ENCODE measurements around the gene ATG16L1. TPM values are rescaled to one million over a fixed set of nuclear protein-coding genes. Genes with fewer than 3 reads are reported as not detected.

ATG16L1 gene
- polyA plus RNA-seq, 3 donors, result 3.3 to 22.9 (median 4.3) TPM

DNA sequence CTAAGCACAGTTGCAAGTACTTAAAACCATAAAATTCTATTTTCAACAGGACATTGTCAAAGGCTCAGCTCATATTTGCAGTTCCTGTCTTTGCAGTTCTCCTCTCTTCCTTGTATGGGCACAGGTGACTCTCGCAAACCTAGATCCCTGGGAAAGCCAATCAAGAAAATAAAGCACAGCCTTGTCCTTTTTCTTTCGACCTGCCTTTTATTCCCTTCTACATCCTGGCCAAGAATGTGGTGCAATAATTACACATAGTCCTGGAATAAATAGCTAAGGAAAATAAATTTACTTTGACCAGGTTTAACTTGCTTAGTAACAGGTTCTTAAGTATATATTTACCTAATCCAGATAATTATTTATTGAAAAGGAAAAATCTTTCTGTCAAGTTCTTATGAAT is 20.2 kb downstream of the ATG16L1 start:
- H3K4me3 Mint-ChIP-seq, result no peak overlapping the region
- H3K27ac Mint-ChIP-seq, result peak overlapping the region in 1 of 7 donors; percentile 2
- Histone ChIP-seq H2AFZ (ENCODE audit: insufficient read depth, low read depth, low read length, poor library complexity, severe bottlenecking) (no peak overlapping the region), H3K79me2 (ENCODE audit: insufficient read depth, low read length) (no peaks in the 10 kb centered on the region), H3K27ac (ENCODE audit: low read depth in 1 of 2, low read length in 2 of 2) (no peak overlapping the region), H3K4me1 (ENCODE audit: control insufficient read depth in 1 of 2, insufficient read depth in 2 of 2, low read length in 2 of 2) (no peaks in the 10 kb centered on the region), H3K4me3 (replicated peaks in 1 of 3; ENCODE audit: low read depth in 2 of 3, low read length in 3 of 3) (no peak overlapping the region), H3K36me3 (replicated peaks in 1 of 2; ENCODE audit: control insufficient read depth in 1 of 2, insufficient read depth in 2 of 2, low read length in 2 of 2) (peaks cover 88 to 100% of the 10 kb centered on the region in 2 donors), H3K27me3 (ENCODE audit: control insufficient read depth in 2 of 2, insufficient read depth in 2 of 2, low read length in 2 of 2) (no peaks in the 10 kb centered on the region), H3K9ac (ENCODE audit: insufficient read depth, low read length, poor library complexity, severe bottlenecking) (no peak overlapping the region), H3K4me2 (replicated peaks; ENCODE audit: extremely low read depth, low read length, poor library complexity, severe bottlenecking) (no peak overlapping the region), H4K20me1 (ENCODE audit: insufficient read depth, low read length) (no peaks in the 10 kb centered on the region), H3K9me3 (replicated peaks in 1 of 2; ENCODE audit: control insufficient read depth in 1 of 2, insufficient read depth in 1 of 2, low read length in 2 of 2) (no peaks in the 10 kb centered on the region)
- intact Hi-C loops (cut with micrococcal nuclease), result no loop called here
- DNase-seq, result no peak
- TF ChIP-seq, protein P1, sequence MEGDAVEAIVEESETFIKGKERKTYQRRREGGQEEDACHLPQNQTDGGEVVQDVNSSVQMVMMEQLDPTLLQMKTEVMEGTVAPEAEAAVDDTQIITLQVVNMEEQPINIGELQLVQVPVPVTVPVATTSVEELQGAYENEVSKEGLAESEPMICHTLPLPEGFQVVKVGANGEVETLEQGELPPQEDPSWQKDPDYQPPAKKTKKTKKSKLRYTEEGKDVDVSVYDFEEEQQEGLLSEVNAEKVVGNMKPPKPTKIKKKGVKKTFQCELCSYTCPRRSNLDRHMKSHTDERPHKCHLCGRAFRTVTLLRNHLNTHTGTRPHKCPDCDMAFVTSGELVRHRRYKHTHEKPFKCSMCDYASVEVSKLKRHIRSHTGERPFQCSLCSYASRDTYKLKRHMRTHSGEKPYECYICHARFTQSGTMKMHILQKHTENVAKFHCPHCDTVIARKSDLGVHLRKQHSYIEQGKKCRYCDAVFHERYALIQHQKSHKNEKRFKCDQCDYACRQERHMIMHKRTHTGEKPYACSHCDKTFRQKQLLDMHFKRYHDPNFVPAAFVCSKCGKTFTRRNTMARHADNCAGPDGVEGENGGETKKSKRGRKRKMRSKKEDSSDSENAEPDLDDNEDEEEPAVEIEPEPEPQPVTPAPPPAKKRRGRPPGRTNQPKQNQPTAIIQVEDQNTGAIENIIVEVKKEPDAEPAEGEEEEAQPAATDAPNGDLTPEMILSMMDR (IDR thresholded peaks at IDR 0.05), result no peak
- H3K4me1 Mint-ChIP-seq, result peaks cover 2% of the 10 kb centered on the region
- peaks cover 91 to 97% of the 10 kb centered on the region in 2 donors for H3K36me3 Mint-ChIP-seq
- H3K9me3 Mint-ChIP-seq, result no peaks in the 10 kb centered on the region
- H3K27me3 Mint-ChIP-seq (ENCODE audit: low read depth in 3 of 3), result no peaks in the 10 kb centered on the region
- 100% methylated on average over 1 of the region's 2 CpGs for WGBS (ENCODE audit: insufficient coverage)

DNA sequence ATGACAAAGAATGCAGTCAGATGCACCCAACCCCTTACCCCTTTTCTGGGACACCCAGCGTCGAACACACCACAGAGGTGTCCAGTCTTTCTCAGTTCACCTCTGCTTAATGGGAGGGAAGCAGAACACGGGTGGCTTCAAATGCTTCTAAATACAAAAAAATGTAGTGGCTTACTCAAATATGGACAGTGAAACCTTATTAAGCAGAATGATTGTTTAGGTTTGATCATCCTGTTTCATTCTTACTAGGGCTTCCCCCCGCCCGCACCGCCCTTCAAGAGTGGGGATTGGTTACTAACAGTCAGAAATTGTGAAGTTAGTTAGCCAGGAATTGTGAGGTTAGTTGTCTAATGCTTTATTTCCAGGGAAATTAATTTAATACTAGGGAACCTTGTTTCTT is 21.6 kb downstream of the ATG16L1 start:
- peaks cover 90 to 100% of the 10 kb centered on the region in 2 donors for H3K36me3 ChIP-seq (replicated peaks in 1 of 2; ENCODE audit: control insufficient read depth in 1 of 2, insufficient read depth in 2 of 2, low read length in 2 of 2)
- H3K4me1 ChIP-seq (ENCODE audit: control insufficient read depth in 1 of 2, insufficient read depth in 2 of 2, low read length in 2 of 2), result no peaks in the 10 kb centered on the region
- peaks cover 90 to 95% of the 10 kb centered on the region in 2 donors for H3K36me3 Mint-ChIP-seq
- peak overlapping the region in 2 of 7 donors; percentile 10 to 29 for H3K27ac Mint-ChIP-seq
- no peaks in the 10 kb centered on the region for H3K27me3 ChIP-seq (ENCODE audit: control insufficient read depth in 2 of 2, insufficient read depth in 2 of 2, low read length in 2 of 2)
- H3K79me2 ChIP-seq (ENCODE audit: insufficient read depth, low read length), result no peaks in the 10 kb centered on the region
- TF ChIP-seq, protein P1 (IDR thresholded peaks at IDR 0.05), result no peak
- H3K4me3 ChIP-seq (replicated peaks in 1 of 3; ENCODE audit: low read depth in 2 of 3, low read length in 3 of 3), result no peak overlapping the region
- no peaks in the 10 kb centered on the region for H3K9me3 Mint-ChIP-seq
- H3K27ac ChIP-seq (ENCODE audit: low read depth in 1 of 2, low read length in 2 of 2), result no peak overlapping the region
- H4K20me1 ChIP-seq (ENCODE audit: insufficient read depth, low read length), result no peaks in the 10 kb centered on the region
- no peaks in the 10 kb centered on the region for H3K9me3 ChIP-seq (replicated peaks in 1 of 2; ENCODE audit: control insufficient read depth in 1 of 2, insufficient read depth in 1 of 2, low read length in 2 of 2)
- H3K9ac ChIP-seq (ENCODE audit: insufficient read depth, low read length, poor library complexity, severe bottlenecking), result no peak overlapping the region
- no peak for DNase-seq
- intact Hi-C loops (cut with micrococcal nuclease), result no loop called here
- H3K27me3 Mint-ChIP-seq (ENCODE audit: low read depth in 3 of 3), result no peaks in the 10 kb centered on the region
- 100% methylated on average over 1 of the region's 6 CpGs for WGBS (ENCODE audit: insufficient coverage)
- no peak overlapping the region for H2AFZ ChIP-seq (ENCODE audit: insufficient read depth, low read depth, low read length, poor library complexity, severe bottlenecking)
- no peak overlapping the region for H3K4me2 ChIP-seq (replicated peaks; ENCODE audit: extremely low read depth, low read length, poor library complexity, severe bottlenecking)
- no peaks in the 10 kb centered on the region for H3K4me1 Mint-ChIP-seq
- H3K4me3 Mint-ChIP-seq, result no peak overlapping the region

All from CD14-positive monocyte (primary cell).